ENCODE results near the gene ENAM. TPM values are rescaled to one million over a fixed set of nuclear protein-coding genes. Genes with fewer than 3 reads are reported as not detected.

The ENAM gene
- polyA plus RNA-seq, 2 of the 4 experiments (the other 2 are of a cell fraction), result 0.01 to 0.16 TPM

GRCh38 chr4:70586841-70587240 is 41.7 kb upstream of the ENAM start:
- CTCF ChIA-PET, result no interaction called here
- POLR2A ChIA-PET, result no interaction called here
- Histone ChIP-seq H3K9me3 (no peaks in the 10 kb centered on the region), H3K4me1 (peaks cover 5% of the 10 kb centered on the region; the same call in 1 of the 3 replicates), H3K4me3 (no peak overlapping the region), H3K4me2 (no peak overlapping the region), H3K27ac (no peak overlapping the region)
- ATAC-seq (no peak), DNase-seq (ENCODE audit: low read depth in 1 of 2, low spot score in 1 of 2) (no peak), FAIRE-seq (no peak)
- whole genome bisulfite sequencing (ENCODE audit: missing lambda C conversion rate), result 35% methylated on average over 2 of the region's 2 CpGs
- TF ChIP-seq RARB (CRISPR knock-in tag; IDR thresholded peaks at IDR 0.05) (no peak), RNF2 (IDR thresholded peaks at IDR 0.05; ENCODE audit: borderline replicate concordance, low read depth) (no peak), JUNB (IDR thresholded peaks at IDR 0.05) (no peak), BHLHE40 (IDR thresholded peaks at IDR 0.05; ENCODE audit: low read depth, low read length) (no peak)
- TF ChIP-seq, protein P1, sequence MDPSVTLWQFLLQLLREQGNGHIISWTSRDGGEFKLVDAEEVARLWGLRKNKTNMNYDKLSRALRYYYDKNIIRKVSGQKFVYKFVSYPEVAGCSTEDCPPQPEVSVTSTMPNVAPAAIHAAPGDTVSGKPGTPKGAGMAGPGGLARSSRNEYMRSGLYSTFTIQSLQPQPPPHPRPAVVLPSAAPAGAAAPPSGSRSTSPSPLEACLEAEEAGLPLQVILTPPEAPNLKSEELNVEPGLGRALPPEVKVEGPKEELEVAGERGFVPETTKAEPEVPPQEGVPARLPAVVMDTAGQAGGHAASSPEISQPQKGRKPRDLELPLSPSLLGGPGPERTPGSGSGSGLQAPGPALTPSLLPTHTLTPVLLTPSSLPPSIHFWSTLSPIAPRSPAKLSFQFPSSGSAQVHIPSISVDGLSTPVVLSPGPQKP (IDR thresholded peaks at IDR 0.05; ENCODE audit: low read depth, low read length), result no peak

DNA sequence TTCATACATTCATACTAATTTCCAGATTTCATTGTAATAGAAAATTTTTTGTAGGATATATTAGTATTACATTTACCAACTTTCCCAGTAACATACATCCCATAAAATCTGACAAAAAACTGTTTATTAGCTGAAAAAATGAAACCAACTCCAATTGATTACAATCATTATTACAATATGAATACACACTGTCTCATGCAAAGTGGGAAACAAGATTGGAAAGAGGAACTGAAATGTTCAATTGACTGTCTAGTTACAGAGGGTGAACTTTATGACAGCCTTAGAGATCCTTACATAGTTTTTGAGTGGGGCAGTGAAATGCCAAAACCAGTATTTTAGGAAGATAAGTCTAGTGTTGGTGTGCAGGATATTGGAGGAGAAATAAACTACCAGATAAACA is 38.8 kb upstream of the ENAM start:
- no peak overlapping the region for H3K27ac ChIP-seq
- no peak for DNase-seq (ENCODE audit: low read depth in 1 of 2, low spot score in 1 of 2)
- CTCF ChIA-PET, result interaction anchor here (1.7 kb wide), 1 partner anchor 12 kb away, joined by 4 read pairs; no protein-coding TSS in a partner anchor
- no peak overlapping the region for H3K4me2 ChIP-seq
- POLR2A ChIA-PET, result no interaction called here
- ATAC-seq, result no peak
- no peak overlapping the region for H3K4me3 ChIP-seq
- H3K4me1 ChIP-seq, result no peaks in the 10 kb centered on the region
- no peak for TF ChIP-seq ZFP36 (IDR thresholded peaks at IDR 0.05; ENCODE audit: borderline replicate concordance, partially characterized antibody)
- H3K9me3 ChIP-seq, result no peaks in the 10 kb centered on the region
- FAIRE-seq, result no peak

- DNase-seq (ENCODE audit: low read depth in 1 of 2, low spot score in 1 of 2), result no peak
- Histone ChIP-seq H3K4me3 (no peak within 1 kb of the TSS), H3K4me1 (no peaks in the 10 kb centered on the region), H3K4me2 (no peak within 1 kb of the TSS), H3K9me3 (no peaks in the 10 kb centered on the region), H3K27ac (no peak within 1 kb of the TSS)
- ATAC-seq, result no peak
- POLR2A ChIA-PET, result no interaction called here
- 79% methylated on average over 5 of the region's 5 CpGs for WGBS (ENCODE audit: missing lambda C conversion rate)
- no peak for FAIRE-seq
- CTCF ChIA-PET, result no interaction called here
- TF ChIP-seq RARB (CRISPR knock-in tag; IDR thresholded peaks at IDR 0.05) (no peak), RNF2 (IDR thresholded peaks at IDR 0.05; ENCODE audit: borderline replicate concordance, low read depth) (no peak), NR3C1 (IDR thresholded peaks at IDR 0.05) (no peak), GATA3 (IDR thresholded peaks at IDR 0.05; ENCODE audit: borderline replicate concordance) (no peak), HOXB5 (CRISPR knock-in tag; IDR thresholded peaks at IDR 0.05) (no peak), MYC (IDR thresholded peaks at IDR 0.05; ENCODE audit: borderline replicate concordance, low read length) (no peak), PBX3 (IDR thresholded peaks at IDR 0.05) (no peak), SREBF2 (IDR thresholded peaks at IDR 0.05) (no peak), KDM5A (IDR thresholded peaks at IDR 0.05) (no peak), BCL3 (IDR thresholded peaks at IDR 0.05) (no peak), E2F6 (IDR thresholded peaks at IDR 0.05; ENCODE audit: borderline replicate concordance, low read depth) (no peak), ZFP36 (IDR thresholded peaks at IDR 0.05; ENCODE audit: borderline replicate concordance, partially characterized antibody) (no peak), MAZ (IDR thresholded peaks at IDR 0.05; ENCODE audit: borderline replicate concordance, low read depth, low read length) (no peak), RFX5 (IDR thresholded peaks at IDR 0.05) (no peak), SMC3 (IDR thresholded peaks at IDR 0.05) (no peak), TFCP2L1 (CRISPR knock-in tag; IDR thresholded peaks at IDR 0.05) (no peak)
- TF ChIP-seq, protein P2, sequence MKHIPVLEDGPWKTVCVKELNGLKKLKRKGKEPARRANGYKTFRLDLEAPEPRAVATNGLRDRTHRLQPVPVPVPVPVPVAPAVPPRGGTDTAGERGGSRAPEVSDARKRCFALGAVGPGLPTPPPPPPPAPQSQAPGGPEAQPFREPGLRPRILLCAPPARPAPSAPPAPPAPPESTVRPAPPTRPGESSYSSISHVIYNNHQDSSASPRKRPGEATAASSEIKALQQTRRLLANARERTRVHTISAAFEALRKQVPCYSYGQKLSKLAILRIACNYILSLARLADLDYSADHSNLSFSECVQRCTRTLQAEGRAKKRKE (CRISPR knock-in tag; IDR thresholded peaks at IDR 0.05; ENCODE audit: low read depth), result no peak
Measured at GRCh38 chr4:70591955-70592582, 36.5 kb upstream of the ENAM start, which contains the start of gene AMBN. AMBN (plus strand) TSS chr4:70592256; CDS start chr4:70592359, 103 bp downstream.
